Measurements from ENCODE around the gene RBM19.
"Not testable (repeated sequence)": the region's sequence is repeated elsewhere in the genome, so short reads cannot be mapped to it uniquely, and the experiment has no call there.

RBM19 gene

DNA sequence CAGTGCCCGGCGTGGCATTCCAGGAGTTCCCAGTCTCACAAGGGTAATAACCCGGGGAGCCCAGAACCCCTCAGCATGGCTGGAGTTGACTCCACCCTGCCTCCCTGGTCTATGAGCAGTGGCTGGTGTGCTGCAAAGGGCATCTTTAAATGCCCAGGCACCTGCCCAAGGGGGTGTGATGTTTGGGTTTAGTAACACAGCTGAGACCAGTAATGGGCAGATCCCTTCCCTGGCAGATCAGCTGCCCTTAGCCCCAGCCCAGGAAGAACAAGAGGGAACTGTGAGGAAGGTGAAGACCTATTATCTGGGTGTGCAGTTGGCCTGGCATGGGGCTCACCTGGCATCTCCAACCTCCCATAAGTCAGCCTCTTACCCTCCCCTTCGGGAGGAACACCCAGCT is 35.9 kb downstream of the RBM19 start:
- no peak for DNase-seq

DNA sequence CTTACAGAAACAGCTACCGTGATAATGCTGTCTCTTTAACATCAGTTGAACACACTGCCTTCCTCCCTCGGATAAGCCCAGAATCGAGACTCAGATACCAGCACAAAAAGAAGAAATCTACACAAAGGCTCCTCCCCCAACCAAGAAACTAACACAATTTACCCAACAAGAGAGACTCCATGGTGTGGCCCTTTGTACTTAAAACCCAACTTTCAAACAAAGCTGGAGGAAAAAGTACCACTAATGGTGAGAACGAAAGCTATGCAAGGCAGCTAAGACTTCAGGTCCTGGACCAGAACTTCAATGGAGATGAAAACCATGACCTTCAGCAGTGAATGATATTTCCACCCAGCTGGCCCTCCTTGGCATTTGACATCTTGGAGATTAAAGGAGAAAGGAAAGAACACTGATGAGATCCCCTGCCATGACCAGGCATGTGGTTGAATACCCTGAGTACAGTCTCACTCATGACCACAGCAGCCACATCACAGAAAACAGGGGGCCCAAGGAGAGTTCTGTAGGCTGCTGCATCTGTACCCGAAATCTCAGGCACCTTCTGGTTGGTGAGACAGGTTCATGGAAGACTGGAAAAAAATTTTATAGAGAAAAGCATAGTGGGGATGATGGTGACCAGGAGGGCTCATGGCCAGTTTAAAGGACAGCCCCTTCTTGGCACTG is 36.7 kb downstream of the RBM19 start:
- no peak for DNase-seq

DNA sequence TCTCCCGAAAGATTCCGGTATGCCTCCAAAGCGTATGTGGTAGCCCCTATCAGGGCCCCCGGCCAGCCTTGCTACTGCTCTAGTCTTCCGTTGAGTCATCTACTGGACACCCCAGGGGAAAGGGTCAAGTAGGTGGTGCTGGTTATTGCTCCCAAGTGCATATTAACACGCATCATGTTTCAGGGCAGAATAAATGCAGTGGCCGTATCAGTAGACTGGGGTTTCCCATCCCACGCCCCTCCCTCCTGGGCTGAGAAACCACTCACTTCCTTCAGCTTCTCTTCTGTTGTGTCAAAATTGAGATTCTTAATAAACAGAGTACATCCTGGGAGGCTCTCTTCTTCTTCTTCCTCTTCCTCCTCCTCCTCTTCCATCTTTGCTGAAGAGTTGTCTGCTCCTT is 39.3 kb downstream of the RBM19 start:
- no peak for DNase-seq

DNA sequence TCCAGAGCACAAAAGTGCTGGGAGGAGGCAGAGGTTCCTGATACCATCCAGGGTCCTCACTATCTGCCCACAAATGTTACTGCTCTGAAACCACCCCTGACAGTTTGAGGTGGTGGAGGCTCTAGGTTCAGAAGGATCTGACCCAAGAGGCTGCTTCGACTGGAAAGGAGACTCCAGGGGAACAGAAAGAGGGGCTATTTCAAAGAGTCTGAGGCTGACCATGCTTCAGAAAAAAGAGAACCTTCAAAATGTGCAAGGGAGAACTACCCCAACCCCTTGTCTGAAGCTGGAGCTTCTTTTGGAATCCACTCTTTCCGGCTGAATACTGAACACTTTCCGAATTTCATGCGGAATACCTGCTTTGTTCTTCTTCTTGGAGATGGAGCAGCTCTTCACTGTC is 41.8 kb downstream of the RBM19 start:
- no peak for DNase-seq

DNA sequence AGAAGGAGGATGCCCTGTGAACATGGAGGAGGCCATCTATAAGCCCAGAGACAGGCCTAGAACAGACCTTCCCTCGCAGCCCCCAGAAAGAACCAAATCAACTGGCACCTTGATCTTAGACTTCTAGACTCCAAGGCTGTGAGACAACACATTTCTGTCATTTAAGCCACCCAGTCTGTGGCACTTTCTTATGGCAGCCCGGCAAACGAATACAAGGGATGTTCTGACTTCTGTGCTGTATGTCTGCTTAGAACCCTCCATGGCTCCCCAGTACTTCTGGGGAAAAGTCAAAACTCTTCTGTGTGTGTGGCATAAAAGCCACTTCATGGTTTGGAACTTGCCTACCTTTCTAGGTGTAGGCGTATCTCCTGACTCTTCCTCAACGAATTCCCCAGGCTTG is 42.9 kb downstream of the RBM19 start:
- no peak for DNase-seq

DNA sequence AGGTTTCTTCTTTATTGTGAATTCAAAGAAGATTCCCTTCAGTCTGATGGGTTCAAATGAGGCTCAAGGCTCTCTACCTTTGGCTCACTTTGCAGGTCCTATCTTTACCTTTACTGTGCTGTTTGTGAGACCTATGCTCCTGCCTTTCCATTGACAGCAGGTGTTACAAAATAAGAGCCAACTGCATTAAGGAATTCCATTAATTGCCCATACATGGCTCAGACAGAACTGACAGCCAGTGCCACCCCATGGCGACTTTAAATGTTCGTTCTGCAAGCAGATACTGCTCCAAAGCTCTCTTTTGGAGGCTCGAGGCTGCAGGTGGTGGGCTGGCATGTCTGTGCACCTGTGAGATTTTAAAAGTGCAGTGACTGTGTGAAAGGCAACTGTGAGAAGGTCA is 44.7 kb downstream of the RBM19 start:
- DNase-seq: no peak

DNA sequence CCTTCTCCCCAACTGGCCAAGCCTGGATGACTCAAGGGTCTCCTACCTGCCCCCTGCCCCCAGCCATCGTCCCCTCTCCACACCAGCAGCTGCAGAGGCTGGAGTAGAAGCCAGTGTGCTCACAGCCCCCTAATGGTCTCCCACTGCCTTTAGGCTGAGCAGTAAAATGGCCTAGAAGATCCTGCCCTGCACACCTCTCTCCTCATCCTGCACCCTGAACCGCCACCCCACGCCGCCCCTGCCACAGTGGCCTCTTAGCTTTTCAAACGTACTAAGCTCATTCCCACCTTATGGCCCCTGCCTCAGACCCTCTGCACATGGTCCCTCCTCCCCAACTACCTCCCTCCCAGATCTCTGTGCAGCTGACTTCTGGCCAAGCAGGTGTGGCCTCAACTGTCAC is 46.3 kb downstream of the RBM19 start:
- no peak for DNase-seq

DNA sequence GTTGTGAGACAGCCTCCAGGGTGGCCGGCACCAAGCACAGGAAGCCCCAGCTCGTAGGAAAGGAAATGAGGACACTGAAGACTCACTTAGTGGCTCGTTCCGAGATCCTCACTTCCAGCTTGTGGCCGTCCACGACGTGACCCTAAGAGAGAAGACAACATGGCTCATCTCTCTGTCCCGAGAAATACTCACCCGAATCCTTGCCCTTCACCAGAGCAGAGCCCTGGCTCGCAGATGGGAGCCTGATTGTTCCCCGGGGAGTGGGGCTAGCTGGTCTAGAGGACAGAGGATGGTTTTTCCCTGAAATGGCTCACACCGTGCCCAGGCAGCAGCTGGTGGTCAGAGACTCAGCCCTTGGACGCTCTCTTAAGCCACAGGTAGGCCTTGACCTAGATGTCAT is 47.8 kb downstream of the RBM19 start:
- DNase-seq: no peak

DNA sequence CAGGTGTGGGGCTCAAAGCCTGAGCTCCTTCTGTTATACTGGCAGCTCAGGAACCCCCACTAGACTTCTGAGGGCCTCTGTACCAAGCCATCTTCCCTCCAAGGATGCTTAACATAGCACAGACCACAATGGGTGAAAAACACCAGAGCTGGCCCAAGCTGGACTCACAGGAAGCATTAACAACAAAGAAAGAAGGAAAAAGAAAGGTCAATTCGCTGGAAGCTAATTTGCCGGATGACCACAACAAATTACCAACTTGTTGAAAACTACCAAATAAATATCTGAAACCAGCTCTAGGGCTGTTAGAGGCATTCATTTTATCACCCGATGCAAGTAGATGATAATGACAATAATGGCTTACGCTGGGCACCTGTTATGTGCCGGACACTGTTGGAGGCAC is 48.7 kb downstream of the RBM19 start:
- DNase-seq: no peak

DNA sequence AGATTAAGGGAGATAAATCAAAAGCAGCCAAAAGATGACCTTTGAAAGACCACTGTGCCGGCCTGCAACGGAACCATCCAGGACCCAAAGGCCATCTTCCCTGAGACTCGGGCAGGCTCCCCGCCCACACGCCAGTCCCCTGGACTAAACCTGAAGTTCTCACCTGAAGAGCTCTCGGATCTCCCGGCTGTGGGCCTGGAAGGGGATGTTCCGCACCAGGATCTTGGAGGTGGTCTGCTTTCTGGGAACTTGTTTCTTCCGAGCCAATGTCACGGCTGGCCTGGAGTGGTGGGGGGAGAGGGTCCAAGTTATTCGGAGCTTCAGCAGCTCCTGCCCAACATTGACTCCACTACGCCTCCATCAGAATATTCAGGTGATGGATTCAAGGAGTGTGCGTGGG is 51.3 kb downstream of the RBM19 start:
- DNase-seq: no peak

DNA sequence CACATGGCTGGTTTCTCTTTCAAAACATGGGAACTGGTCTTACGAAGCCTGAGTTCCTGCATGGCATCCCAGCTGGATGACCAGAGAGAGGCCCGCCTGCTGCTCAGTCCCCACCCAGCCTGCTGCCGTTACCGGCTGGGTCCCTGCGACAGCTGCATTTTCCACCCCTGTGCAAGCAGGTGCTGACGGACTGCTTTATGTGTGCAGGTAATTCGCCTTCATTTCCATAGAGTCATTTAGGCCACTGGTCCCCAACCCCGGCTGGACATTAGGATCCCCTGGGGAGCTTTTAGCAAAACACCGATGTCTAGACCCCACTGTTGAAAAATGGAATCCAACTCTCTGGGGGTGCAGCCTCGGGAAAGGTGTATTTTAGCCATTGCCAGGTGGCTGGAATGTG is 51.9 kb downstream of the RBM19 start:
- no peak for DNase-seq

DNA sequence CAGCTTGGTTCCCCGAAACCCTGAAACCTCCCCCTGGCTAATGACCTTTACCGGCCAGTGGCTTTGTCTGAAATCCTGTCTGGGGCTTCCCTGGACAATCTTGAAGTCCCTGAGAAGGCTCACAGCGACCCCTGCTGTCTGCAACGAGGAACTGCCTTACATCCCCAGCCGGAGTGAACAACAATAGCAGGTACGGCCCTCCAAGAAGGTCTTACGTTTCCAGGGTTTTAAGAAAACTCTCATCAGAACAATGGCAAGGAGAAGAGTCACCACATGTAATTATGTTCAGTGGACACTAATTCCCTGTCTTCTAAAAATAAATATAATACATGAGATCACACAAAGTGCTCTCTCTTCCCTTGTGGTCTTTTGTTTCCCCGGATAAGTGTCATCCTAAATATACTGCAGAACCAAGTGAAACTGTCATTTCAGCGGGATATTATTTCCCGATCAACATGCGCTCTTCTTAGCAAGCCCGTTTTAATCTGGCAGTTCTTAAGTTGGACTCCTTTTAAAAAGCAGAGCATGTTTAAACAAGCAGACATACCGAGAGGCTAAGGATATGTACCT is 53.3 kb downstream of the RBM19 start:
- peak; percentile 27 for DNase-seq

DNA sequence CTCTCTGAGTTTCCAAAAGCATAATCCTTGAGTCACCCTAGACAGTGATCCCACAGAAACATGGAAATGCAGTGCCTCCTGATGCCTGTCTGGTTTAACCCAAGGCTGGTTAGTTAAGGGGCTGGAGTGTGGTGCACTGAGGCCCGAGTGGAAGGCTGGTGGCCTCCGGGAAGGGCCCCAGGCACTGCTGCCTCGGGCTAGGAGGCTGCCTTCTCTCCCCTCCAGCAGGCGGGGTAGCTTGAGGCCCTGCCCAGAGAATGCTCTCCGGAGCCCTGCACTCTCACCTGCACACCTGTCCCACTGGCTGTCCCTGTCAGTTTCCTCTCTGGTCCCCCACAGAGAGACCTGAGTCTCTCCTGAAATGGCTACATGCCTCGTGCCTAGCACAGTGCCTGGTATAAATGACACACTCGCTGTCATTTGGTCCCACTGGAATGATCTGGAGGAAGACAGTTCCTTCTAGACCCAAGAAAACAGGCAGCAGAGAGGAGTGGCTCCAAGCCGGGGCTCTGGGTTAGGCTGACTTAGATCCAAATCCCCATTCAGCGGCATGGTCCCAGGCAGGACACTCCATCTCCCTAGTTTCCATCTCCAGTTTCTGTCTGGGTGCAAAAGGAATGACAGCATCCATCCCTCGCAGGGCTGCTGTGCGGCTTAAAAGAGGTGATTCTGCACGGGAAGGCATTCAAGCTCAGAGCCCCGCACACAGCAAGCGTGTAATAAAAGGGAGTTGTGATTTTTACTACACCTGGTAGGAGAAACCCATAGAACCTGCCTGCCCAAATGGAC is 54.0 kb downstream of the RBM19 start:
- no peak for DNase-seq

DNA sequence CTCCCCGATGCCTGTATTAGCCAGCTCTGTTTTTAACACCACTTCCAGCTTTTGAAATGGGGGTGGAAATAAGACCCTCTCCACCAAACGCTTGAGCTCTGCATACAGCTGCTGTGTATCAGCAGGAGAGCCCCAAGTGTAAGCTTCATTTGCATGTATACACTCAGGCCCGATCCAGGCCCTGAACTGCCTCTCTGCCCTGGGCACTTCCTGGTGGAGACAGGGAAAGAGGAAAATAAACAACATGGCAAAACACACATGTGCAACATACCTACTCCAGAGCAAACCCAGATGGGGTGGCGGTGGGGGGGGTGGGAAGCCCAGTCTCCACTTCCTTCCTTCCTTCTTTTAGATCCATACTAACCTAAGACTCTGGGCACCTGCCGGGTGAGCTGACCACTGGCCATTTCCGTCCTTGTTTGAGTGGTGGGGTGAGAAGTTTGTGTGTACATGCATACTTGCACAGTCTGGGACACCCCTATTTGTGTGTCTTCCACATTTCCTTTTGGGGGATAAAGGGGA is 55.3 kb downstream of the RBM19 start:
- no peak for DNase-seq

DNA sequence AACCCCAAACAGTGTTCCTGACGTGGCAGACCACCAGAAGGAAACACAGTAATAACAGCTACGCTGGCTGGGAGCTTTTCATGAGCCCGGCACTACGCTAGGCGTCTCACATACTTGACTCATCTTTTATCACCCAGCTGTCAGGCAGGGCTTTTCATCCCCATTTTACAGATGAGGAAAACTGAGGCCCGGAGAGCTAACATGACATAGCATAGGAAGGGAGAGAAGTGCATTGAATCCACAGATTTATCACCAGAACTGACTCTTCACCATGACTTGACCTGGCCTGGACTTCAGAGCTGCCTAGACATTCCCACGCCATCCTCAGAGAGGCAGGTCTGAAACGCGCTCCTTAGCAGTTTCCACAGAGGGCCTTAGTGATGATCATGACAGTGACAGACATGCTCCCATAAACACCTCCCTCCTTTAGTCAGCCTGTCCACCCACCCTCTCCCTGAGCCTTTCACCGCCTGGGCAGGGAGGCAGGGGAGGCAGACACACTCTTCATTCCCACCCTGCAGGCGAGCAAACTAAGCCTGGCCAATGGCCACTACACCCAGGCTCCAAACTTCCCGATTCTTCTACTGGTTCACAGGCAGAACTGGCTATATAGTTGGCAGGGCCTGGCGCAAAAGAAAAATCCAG is 56.2 kb downstream of the RBM19 start:
- no peak for DNase-seq

DNA sequence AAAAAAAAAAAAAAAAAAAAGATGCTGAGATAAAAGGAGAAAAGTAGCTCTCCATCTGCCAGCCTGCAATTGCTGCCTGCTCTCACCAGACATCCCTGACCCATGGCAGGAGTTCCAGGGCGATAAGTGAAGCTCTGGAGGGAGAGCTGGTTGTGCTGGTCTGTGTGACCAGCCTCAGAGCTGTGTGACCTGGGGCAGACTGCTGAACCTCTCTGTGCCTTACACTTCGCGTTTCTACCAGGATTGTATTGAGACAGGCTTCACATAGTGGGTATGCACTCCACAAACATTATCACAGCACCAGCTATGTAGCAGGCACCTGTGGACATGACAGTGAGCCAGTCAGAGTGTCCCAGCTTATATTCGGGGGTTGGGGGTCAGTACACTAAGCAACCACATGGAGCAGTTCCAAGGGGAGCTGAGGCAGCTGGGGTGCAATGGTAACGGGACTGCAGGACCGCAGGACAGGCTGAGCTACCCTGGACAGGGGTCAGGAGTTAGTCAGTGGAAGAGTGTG is 57.5 kb downstream of the RBM19 start:
- DNase-seq: no peak

DNA sequence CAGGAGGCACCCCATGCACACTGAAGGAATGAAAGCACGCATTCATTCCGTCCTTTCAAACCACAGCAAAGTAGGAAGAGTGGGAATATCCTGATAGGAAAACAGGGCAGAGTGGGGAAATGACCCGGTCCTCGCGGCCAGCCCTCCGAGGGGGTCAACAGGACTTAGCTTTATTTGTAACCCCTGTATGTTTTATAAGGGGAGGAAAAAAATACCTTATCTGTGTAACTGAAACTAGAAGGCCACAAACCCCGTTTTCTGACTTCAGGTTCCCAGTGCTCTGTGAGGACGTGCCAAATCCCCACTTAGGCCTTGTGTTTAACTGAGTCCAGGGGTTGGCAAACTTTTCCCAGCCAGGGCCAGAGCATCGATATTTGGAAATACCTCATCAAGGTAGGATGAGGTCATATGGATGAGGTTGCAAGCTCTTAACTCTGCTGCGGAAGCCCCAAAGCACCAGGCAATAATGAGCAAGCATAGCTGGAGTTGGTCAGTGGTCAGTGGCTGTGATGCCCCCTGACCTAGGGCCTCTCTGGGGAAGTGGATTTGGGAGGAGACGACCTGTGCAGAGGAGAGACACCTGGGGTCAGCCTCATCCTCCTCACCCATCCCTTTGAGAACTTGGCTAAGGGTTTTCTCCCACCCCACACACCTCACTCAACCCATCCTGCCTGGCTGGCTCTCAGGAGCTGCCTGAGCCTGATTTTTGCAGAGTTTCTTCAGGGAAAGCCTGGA is 58.5 kb downstream of the RBM19 start:
- no peak for DNase-seq

DNA sequence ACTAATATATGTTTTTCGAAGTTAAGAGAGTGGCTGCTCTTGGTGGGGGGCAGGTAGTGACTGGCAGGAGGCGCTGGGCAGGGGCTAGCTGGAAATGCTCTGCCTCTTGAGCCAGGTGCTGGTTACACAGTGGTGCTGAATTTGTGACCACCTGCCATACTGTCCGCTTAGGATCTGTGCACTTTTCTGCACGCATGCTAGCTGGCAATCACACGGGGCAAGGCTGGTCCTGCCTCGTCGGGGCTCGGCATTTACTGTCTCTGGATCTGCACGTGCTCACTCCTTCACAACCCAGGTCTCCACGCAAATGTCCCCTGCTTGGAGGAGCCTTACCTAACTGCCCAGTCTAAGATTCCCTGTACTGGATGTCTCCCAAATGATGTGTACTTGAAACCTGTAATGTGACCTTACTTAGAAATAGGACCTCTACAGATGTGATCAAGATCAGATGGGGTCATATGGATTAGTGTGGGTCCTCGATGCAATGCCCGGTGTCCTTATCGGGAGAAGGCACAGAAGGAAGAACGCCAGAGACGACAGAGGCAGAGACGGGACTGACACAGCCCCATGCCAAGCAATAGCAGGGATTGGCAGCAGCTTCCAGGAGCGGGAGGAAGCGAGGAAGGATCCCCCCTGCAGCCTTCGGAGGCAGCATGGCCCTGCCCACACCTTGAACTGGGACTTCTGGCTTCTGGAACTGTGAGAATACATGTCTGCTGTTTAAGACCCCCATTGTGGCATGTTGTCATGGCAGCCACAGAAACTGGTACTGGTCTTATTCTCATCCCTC is 59.5 kb downstream of the RBM19 start:
- no peak for DNase-seq

DNA sequence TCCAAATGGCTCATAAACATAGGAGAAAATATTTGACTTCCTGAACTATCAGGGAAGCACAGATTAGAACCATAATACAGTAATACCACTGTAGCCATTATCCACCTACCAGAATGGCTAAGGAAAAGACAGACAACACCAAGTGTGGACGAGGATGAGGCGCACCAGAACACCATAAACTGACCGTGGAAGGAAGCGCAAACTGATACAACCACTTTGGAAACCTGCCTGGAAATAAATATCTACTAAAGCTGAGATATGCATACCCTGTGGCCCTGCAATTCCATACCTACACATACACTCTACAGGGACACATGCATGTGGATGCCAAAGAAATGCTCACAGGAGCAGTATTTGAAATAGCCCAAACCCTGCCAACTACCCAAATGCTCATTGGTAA is 60.3 kb downstream of the RBM19 start:
- DNase-seq: no peak

DNA sequence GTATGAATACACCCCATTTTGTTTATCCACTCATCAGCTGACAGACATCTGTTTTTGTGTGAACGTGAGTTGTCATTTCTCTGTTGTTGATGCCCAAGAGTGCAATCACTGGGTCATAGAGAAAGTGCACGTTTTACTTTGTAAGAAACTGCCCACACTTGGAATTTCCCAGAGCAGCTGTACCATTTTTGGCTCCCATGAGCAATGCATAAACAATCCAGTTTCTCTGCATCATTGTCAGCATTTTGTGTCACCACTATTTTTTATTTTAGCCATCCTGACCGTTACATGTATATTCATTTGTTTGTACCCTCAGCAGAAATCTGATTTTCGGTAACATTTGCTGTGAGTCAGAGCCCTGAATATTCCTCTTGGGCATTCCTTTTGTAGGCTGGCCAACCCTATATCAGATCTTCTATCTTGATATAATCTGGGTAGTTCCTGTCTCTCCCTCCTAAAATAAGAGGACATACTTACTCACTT is 62.7 kb downstream of the RBM19 start:
- no peak for DNase-seq

DNA sequence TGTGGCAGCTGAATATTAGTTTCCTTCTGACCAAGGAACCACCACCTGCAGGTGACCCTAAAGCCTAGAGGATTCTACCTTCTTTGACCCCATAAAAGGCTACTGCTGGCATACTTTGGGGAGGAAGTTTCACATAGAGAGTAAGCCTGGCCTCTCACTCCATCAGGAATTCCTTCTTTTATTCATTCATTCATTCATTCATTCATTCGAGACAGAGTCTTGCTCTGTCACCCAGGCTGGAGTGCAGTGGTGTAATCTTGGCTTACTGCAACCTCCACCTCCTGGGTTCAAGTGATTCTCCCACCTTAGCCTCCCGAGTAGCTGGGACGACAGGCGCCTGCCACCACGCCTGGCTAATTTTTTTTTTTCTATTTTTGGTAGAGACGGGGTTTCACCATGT is 64.8 kb downstream of the RBM19 start:
- not testable (repeated sequence) for DNase-seq

DNA sequence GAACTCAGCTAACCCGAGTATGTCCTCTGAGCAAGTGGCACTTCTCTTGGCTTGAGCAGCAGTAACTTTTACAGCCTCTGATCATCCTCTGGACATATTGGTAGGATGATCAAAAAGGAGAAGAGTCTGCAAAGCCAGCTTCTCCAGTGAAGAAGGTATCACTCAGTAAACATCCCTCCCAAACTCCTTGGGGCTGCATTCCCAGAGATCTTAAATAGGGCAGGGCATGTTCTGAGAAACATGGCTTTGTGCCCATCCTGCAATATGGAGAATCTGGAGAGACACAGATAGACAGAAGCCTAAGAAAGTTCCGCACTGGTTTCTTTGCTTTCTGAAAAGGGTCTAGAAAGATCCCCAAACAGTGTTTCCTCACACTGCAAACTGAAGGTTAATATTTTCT is 65.4 kb downstream of the RBM19 start:
- DNase-seq: no peak
